CD4-positive, alpha-beta T cell treated with Interleukin-15 for 1 hour (primary cell): ENCODE data around the gene DAPK2.
"Not testable (repeated sequence)": the region's sequence is repeated elsewhere in the genome, so short reads cannot be mapped to it uniquely, and the experiment has no call there.

ENCODE experiments used
- DNase-seq: peaks from one replicate; pipeline ENCODE4 v3.0.0-alpha.2; 2020

The DAPK2 gene

DNA sequence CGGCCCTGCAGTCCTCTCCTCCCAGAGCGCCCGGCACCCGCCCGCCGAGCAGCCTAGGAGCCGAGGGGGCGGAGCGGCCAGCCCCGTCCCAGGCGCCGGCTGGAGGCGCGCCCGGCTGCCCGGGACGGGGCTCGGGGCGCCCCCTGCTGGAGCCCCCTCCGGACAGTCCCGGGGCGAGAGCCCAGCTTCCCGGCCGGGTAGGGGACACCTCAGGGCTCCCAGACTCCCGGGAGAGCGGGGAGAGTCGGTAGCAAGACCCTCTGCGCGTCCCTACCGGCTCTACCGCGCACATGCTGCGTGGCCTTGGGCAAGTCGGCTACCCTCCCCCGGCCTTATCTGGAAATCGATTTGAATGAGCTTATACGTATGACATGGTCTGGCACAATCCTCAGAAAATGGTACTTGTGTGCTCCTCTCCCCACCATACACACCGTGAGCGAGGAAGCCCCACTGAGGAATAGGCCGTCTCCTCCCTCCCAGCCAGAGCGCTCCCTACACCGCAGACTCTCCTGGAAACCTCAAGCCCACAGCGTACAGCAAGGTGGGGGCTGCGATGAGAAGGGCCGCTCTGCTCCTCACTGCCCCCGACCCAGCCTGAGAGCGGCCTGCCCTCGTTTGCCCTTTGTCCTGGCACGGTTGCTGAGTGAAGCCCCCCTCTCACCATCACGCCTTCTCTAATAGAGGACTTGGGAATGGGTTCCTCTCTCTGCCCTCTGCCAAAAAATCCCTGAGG is at the start of gene DAPK2:
DAPK2 (minus strand) TSS at position 65 of the 733 bp plus-strand sequence. CDS start 6,224 bp downstream, outside the sequence.
- peak; percentile 60 for DNase-seq

DNA sequence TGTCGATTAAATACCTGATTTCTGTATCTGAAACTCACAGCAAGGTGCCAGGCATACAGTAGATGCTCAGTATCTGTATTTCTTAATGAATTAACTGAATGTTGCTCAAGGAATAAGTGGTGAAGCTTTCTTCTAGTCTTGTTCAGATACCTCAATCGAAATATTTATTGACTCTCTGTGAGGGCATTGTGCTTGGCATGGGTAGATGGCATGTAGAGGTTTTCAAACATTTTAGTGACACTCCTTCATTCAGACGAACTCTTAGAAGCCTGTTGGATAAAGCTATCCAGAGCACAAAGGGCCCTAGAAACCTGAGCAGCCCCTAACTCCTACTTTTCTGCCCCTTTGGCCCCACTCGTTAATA is 49.1 kb upstream of the DAPK2 start:
- DNase-seq, result no peak

DNA sequence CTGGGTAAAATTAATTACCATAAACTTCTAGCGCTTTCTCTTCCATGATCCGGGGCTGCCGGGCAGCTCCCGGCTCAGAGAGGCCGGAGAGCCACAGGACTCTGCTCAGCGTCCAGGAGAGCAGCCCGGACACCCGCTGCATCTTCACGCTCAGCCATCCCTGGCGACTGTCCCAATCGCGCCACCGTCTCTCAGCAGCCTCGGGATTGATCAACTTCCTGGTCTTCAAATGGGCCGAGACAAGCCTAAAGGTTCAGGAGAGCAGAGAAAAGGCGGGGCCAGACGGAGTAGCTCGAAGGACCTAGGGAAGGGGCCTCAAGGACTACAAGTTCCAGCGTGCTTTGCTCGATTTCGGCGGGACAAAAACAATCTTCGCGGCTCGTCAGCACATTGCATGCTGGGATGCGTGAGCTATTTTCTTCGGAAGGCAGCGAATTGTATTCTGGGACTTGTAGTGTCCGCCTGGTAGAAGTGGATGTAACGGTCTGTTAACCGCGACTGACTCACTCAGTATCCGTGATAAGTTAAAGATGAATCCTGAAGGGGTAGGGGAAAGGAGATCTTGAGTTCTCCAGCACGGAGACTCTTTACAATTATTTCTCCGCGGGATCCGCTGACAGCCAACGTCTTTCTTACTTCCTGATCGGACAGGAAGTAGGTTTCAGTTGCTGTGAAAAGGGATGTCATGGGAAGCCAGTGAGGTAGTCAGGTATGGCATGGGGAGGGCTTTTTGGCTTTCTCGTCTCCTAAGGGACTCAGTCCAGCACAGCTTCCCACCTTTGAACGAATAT is 47.5 kb upstream of the DAPK2 start, which contains the start of gene CIAO2A:
CIAO2A (minus strand) TSS at position 212 of the 791 bp plus-strand sequence; CDS start at position 142, 70 bp downstream.
- peak; percentile 95 for DNase-seq

DNA sequence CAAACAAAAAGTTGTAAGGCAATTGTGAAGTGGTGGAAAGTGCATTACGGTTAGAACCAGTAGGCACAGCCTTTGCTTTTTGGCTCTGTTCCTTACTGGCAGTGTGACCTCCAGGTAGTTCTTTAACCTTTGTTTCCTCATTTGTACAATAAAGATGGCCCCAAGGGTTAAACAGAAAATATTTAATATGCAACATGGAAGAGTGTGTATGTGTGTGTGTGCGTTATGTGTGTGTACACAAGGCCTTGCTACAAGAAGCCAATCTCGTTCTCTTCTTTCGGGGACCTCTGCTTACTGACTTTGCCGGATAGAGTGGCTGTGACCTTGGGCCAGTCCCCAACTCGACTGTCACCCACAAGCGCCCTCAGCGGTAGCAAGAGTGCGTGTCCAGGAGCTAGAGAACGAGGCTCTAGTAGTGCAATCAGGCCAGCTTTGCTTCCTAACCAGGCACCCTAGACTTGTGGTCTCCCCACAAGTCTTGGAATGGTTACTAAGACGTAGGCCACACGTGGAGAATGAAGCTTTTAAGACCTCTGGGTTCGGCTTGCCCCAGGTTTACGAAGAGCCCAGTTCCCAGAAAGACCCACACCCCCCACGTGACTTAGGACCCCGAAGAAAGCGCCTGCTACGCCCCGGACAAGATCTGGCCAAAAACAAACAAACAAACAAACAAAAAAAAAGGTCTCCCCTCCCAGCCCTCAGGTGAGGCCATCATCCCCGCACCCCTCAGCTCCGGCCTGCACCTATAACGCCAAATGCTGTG is 46.8 kb upstream of the DAPK2 start:
- peak; percentile 53 for DNase-seq

DNA sequence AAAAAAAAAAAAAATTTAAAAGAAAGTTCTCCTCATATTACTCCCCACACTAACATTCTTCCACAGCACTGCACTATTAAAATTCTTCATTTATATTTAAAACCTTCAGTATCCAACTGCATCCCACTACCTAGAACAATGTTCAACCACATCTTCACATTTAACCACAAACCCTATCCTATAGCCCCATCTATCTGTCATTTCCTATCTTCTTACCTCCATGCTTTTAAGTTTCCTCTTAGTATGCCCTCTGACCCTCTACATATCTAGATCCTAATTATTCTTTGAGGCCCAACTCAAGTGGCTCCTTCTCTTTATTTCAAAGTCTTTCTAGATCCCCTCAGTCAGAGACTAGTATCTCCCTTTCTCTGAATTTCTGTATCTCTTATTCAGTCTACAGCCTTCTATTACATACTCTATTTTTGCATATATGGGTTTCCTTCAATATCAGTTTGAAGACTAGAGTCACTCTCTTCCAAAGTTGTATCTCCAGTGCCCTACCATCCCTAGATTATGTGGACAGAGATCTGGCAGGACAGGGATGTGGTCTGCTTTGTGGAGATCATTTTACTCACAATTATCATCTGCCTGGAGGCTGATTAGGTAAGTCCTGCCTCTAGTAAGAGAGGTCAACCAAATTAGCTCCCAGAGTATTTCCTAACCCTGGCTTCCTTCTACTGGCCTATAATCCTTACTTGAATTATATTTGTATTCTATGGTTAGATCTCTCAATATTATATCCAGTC is 46.0 kb upstream of the DAPK2 start:
- DNase-seq, result no peak

DNA sequence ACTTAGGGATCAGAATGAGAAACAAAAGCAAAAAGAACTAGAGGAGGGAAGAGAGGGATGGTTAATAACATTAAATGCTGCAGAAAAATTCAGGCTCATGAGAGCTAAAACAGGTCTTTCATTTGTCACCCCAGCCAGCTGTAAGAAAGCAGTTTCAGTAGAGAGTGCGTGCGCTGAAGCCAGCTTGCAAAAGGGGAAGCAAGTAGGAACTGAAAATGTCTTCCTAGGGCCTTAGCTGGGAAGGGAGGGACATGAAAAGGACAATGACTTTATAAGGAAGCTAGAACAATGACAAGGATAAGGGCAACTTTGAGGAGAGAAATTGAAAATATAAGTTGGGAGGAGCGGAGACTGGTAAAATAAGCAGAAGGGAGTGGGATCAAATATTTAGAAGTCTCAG is 44.2 kb upstream of the DAPK2 start:
- DNase-seq, result peak; percentile 44

DNA sequence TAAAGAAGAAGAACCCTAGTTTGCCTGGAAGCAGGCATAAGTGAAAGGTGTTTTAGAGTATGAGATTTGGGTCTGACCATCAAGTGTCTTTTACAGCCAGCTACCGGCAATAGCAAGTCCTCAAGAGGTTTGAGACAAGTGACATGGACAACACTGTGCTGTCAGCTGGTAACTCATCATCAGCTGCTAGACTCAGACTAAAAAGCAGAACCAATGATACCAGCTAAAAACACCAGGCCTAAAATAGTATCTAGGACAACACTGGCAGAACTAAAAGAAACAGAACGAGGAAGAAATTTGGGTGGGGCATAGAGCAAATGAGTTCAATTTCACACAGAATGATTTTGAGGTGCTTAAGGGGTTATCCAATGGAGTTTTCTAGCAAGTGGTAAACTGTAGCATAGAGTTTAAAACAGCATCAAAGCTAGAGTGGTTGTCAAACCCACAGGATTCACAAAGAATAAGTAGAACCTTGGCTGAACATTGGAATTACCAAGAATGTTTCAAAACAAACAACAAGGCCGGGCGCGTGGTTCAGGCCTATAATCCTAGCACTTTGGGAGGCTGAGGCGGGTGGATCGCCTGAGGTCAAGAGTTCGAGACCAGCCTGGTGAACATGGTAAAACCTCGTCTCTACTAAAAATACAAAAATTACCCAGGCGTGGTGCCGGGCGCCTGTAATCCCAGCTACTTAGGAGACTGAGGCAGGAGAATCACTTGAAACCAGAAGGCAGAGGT is 43.4 kb upstream of the DAPK2 start:
- DNase-seq, result peak; percentile 55

DNA sequence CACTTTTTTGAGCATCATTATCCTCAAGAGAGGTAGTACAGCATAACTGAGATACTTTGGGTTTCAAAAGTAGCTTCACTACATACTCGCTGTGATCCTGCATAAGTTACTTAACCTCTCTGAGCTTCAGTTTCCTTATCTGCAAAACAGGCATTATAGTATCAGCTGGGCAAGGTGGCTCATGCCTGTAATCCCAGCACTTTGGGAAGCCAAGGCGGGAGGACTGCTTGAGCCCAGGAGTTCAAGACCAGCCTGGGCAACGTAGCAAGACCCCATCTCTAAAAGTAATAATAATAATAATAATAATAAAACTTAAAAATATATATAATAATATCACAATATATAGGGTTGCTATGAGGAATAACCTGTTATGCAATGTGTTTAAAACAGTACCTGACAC is 36.5 kb upstream of the DAPK2 start:
- DNase-seq, result no peak

DNA sequence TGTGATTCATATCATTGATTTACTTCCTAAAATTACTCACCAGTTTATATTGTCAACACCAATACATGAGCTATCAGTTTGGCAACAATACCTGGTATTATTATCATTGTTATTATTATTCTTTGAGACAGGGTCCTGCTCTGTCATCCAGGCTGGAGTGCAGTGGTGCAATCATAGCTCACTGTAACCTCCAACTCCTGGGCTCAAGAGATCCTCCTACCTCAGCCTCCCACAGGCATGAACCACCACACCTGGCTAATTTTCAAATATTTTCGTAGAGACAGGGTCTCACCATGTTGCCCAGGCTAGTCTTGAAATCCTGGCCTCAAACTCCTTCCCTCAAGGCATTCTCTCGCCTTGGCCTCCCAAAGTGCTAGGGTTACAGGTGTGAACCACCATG is 27.2 kb upstream of the DAPK2 start:
- not testable (repeated sequence) for DNase-seq

DNA sequence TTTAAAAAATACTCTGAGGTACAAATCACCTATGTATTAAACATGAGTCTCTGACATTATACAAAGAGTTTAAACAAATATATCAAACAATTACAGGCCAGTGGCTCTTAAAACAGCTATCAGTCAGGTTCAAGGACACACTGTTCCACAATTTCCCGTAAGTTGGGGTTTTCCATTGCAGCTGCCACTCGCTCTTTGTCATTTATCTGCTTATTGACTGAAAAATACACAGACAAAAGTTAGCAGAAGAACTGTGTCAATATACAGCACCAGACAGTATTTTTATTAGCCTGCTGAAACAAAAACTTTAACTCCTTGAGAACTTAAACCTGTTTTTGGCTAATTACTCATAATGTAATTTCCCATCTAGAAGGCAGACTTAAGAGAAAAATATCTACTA is 26.5 kb upstream of the DAPK2 start:
- DNase-seq, result no peak

DNA sequence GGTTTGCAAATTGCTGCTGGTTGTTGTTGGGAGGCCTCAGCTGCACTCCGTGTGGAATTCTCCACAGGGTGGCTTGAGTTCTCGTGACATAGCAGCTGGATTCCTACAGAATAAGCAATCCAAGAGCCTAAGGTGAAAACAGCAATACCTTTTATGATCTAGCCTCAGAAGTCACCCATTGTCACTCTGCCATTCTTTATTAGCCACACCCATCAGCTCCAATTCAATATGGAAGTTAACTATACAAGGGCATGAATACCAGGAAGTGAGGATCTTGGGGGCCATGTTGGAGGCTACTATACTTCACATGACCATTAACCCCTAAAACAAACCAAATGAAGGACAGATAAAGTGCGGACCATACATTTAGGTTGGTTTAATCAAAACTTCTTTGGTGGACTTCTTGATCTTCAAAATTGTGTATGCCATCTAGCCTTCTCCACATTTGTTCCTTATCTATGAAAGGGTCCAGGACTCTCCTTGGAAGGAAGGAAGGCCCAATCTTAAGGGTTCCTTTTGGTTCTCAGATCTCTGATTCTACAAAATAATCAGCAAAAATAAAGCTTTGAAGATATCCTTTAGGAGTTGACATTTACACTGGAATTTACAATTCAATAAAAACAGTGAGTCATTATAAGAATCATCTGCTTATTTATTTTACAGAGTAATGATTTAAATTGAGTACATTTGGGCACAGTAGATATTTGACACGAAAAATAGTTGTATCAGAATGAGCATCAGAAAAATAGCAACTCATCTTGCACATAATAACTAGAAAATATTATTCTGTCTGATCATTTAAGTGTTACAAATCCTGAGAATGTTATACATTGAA is 25.9 kb upstream of the DAPK2 start:
- no peak for DNase-seq

DNA sequence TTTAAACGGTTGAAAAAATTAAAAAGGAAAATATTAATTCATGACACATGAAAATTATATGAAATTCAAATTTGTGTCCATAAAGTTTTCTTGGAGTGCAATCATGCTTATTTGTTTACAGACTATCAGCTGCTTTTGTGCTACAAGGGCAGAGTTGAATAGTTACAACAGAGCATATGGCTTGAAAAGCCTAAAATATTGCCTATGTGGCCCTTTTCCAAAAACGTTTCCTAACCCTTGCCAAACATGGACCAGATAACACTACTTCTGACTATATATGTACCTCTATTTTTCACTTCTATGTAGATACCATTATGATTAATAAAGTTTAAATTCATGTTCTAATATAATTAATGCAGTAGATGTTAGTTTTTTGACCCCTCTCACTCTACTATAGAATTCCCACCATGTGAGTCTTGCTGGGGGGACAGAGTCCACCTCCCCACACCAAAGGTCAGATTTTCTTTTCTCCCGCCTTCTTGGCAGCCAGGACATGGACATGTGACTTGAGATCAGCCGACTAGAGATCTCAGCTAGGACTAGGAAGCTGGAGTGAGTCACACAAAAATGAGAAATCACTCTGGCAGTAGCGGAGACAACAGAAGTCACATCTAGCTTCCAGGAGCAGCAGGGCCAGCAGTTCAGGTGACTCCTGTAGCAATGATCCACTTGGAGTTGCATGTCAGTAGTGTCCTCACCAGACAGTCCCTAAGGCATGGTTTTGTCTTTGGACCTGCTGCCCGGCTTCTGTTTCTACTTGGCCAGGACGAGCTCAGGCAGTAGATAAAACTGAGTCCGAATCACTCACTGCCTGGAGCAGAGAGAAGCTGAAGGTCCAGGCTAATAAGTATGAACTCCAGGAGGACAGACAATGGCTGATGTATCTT is 24.9 kb upstream of the DAPK2 start:
- DNase-seq, result no peak

DNA sequence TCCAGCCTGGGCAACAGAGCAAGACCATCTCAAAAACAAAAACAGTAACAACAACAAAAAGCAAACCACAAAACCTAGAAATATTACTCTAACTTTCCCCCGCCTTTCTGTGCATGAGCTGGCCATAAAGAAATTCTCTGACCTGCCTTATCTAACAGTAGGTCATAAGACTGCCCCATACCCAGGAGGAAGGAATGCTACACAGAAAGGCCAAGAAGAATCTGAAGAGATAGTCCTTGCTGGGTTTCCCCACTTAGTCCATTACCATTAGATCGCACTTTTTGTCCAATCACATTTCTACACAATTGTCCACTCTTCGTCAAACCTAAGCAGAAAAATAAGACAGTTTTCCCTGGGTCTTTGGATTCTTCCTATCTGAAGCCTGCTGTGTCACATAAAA is 23.8 kb upstream of the DAPK2 start:
- no peak for DNase-seq

DNA sequence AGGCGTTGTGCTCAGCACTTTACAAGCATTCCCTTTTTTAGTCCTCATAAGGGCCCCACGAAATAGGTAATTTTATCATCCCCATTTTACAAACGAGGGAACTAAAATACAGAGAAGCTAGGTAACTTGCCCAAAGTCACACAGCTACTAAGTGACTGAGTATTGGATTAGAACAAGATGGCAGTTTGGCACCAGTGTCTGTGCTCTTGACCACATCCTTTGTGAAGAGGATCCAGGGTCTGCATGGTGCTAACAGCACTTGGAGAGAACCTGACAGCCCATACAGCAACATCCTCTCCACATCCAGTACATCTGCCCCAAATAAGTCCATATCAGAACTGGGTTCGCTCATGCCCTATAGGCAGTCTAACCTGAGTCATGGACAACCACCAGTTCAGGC is 21.8 kb upstream of the DAPK2 start:
- DNase-seq, result no peak

DNA sequence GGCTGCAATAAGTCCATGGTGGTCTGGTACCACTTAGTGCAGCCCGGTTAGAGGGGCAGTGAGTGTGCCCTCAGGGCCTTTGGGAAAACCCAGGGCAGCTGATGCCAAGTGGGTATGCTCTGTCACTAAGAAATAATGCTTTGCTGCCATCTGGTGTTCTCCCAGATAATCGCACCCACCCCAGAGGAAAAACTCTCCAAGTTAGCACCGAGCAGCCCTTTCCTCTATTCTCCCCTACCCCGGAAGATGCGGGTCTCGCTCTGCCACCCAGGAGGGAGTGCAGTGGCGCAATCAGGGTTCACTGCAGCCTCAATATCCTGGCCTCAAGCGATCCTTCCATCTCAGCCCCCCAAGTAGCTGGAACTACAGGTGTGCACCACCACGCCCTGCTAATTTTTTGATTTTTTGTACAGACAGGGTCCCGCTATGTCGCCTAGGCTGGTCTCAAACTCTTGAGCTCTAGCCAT is 21.3 kb upstream of the DAPK2 start:
- DNase-seq, result peak; percentile 64

DNA sequence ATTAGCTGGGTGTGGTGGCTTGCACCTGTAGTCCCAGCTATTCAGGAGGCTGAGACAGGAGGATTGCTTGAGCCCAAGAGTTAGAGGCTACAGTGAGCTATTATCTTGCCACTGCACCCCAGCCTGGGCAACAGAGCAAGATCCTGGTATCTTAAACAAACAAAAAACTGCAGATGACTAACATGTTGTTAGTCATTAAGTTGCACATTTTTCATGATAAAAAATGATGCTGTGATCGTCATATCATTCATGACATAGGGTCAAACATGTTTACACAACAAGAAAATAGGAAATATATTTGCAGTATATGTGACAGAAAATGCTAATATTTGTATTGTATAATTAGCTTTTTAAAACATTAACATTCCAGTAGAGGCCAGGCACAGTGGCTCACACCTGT is 20.2 kb upstream of the DAPK2 start:
- DNase-seq, result no peak

DNA sequence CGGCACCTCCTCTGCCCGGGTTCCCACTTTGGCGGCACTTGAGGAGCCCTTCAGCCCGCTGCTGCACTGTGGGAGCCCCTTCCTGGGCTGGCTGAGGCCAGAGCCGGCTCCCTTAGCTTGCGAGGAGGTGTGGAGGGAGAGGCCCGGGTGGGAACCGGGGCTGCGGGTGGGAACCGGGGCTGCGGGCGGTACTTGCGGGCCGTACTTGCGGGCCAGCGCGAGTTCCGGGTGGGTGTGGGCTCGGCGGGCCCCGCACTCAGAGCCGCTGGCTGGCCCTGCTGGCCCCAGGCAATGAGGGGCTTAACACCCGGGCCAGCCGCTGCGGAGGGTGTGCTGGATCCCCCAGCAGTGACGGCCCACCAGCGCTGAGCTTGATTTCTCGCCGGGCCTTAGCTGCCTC is 14.4 kb upstream of the DAPK2 start:
- no peak for DNase-seq

DNA sequence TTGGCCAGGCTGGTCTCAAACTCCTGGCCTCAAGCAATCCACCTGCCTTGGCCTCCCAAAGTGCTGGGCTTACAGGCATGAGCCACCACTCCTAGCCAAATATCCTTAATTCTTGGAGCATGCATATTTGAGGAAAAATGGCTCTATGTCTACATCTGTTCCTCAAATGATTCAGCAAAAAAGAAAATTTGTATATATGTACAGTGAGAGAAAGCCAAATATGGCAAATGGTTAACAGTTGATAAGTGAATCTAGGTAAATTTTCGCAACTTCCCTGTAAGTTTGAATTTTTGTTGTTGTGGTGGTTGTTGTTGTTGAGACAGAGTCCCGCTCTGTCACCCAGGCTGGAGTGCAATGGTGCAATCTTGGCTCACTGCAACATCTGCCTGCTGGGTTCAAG is 12.8 kb upstream of the DAPK2 start:
- DNase-seq, result not testable (repeated sequence)

DNA sequence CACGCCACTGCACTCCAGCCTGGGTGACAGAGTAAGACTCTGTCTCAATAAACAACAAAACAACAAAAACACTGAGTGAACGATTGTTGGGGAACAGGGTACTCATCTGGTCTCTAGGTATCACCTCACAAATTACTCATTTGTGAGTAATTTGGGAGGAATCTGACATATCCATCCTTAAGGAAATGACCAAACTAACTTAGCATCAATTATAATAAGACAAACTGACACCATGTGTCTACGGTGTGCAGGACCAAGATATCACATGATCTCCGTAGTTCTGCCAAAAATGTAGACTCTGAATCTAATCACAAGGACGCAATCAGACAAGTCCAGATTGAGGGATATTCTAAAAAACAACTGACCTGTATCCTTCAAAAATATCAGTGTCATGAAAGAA is 12.0 kb upstream of the DAPK2 start:
- DNase-seq, result no peak

DNA sequence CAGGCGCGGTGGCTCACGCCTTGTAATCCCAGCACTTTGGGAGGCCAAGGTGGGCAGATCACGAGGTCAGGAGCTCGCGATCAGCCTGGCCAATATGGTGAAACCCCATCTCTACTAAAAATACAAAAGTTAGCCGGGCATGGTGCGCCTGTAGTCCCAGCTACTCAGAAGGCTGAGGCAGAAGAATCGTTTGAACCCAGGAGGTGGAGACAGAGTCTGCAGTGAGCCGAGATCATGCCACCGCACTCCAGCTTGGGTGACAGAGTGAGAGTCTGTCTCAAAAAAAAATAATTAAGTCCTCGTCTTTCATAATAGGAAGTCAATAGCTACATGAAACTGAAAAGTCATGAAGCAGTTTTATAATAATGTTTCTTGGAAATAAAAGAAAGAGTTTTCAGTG is 7.4 kb upstream of the DAPK2 start:
- DNase-seq, result not testable (repeated sequence)
